ENCODE data around the gene CACNG4.
"Not testable (repeated sequence)": the region's sequence is repeated elsewhere in the genome, so short reads cannot be mapped to it uniquely, and the experiment has no call there.

The CACNG4 gene

GRCh38 chr17:67030641-67031040 lies 66.1 kb downstream of the CACNG4 start:
- H3K36me3 ChIP-seq (ENCODE audit: insufficient read depth, low read length), result no peaks in the 10 kb centered on the region
- no peak overlapping the region for H2AFZ ChIP-seq (ENCODE audit: low read length, unreplicated experiment)
- H3K4me1 ChIP-seq (ENCODE audit: control insufficient read depth, insufficient read depth, low read length, unreplicated experiment), result no peaks in the 10 kb centered on the region
- no peak overlapping the region for H3K27ac ChIP-seq (ENCODE audit: low read depth, low read length)
- no peaks in the 10 kb centered on the region for H3K79me2 ChIP-seq (ENCODE audit: control insufficient read depth, insufficient read depth, low read length, unreplicated experiment)
- no peak overlapping the region for H3K4me3 ChIP-seq (ENCODE audit: low read depth, low read length)
- H3K27me3 ChIP-seq (ENCODE audit: insufficient read depth, low read length), result peaks cover 20% of the 10 kb centered on the region

DNA sequence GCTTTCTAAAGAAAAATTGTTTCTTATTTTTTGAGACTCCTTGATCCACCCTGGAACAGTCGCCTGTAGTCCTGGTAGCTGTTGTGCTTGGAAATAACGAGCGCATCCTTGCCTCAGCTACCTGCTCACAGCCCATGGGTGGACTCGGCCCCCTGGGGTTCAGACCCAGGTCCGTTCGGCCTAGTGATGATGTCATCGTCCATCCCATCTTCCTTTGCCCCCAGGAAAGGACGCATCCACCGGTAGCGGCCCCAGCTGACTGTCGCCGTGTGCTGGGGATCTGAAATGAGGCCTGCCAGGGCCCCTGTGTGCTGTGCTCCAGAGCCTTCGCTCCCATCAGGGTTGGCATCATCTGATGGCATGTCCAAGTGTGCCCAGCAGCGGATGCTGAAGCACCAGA lies 67.9 kb downstream of the CACNG4 start:
- Histone ChIP-seq H3K4me1 (ENCODE audit: control insufficient read depth, insufficient read depth, low read length, unreplicated experiment) (no peaks in the 10 kb centered on the region), H3K79me2 (ENCODE audit: control insufficient read depth, insufficient read depth, low read length, unreplicated experiment) (no peaks in the 10 kb centered on the region), H2AFZ (ENCODE audit: low read length, unreplicated experiment) (no peak overlapping the region), H3K4me3 (ENCODE audit: low read depth, low read length) (no peak overlapping the region), H3K36me3 (ENCODE audit: insufficient read depth, low read length) (no peaks in the 10 kb centered on the region), H3K27me3 (ENCODE audit: insufficient read depth, low read length) (peaks cover 31% of the 10 kb centered on the region), H3K27ac (ENCODE audit: low read depth, low read length) (no peak overlapping the region)

DNA sequence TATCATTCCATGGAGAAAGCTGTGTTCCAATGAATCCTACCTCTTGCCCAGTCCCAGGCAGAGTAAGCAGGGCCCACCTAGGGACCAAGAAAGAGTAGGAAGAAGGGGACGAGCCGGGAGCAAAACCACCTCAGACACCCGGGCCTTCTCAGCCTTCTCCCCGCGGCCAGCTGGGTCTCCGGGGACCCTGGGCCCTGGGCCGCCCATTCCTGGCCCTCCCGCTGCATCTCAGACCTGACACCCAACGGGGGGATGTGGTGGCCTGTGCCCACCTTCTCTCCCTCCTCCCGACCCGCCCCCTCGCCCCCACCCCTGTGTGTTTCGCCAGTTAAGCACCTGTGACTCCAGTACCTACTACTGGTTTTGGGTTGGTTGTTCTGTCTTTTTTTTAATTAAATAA lies 68.5 kb downstream of the CACNG4 start:
- no peaks in the 10 kb centered on the region for H3K4me1 ChIP-seq (ENCODE audit: control insufficient read depth, insufficient read depth, low read length, unreplicated experiment)
- no peak overlapping the region for H2AFZ ChIP-seq (ENCODE audit: low read length, unreplicated experiment)
- H3K4me3 ChIP-seq (ENCODE audit: low read depth, low read length), result no peak overlapping the region
- H3K79me2 ChIP-seq (ENCODE audit: control insufficient read depth, insufficient read depth, low read length, unreplicated experiment), result no peaks in the 10 kb centered on the region
- no peaks in the 10 kb centered on the region for H3K36me3 ChIP-seq (ENCODE audit: insufficient read depth, low read length)
- peaks cover 35% of the 10 kb centered on the region for H3K27me3 ChIP-seq (ENCODE audit: insufficient read depth, low read length)
- no peak overlapping the region for H3K27ac ChIP-seq (ENCODE audit: low read depth, low read length)

DNA sequence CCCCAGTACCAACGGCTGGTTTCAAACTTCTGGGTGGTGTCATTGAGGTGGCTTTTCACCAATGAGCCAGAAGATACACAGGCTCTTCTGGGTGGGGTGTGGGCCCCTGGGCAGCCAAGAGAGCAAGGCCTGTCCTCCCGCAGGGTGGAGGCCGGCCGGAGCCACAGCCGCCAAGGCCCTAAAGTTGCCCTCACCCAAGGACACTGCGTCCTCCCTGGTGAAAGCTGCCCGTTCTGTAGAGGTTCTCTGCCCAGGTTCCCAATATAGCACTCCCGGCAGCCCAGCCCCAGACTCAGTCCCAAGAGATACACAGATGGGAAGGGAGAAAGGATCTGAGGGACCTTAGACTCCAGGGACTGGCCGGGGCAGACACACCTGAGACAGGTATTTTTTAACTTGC lies 69.1 kb downstream of the CACNG4 start:
- H2AFZ ChIP-seq (ENCODE audit: low read length, unreplicated experiment), result no peak overlapping the region
- peaks cover 39% of the 10 kb centered on the region for H3K27me3 ChIP-seq (ENCODE audit: insufficient read depth, low read length)
- H3K79me2 ChIP-seq (ENCODE audit: control insufficient read depth, insufficient read depth, low read length, unreplicated experiment), result no peaks in the 10 kb centered on the region
- H3K4me1 ChIP-seq (ENCODE audit: control insufficient read depth, insufficient read depth, low read length, unreplicated experiment), result no peaks in the 10 kb centered on the region
- H3K27ac ChIP-seq (ENCODE audit: low read depth, low read length), result no peak overlapping the region
- no peaks in the 10 kb centered on the region for H3K36me3 ChIP-seq (ENCODE audit: insufficient read depth, low read length)
- no peak overlapping the region for H3K4me3 ChIP-seq (ENCODE audit: low read depth, low read length)

DNA sequence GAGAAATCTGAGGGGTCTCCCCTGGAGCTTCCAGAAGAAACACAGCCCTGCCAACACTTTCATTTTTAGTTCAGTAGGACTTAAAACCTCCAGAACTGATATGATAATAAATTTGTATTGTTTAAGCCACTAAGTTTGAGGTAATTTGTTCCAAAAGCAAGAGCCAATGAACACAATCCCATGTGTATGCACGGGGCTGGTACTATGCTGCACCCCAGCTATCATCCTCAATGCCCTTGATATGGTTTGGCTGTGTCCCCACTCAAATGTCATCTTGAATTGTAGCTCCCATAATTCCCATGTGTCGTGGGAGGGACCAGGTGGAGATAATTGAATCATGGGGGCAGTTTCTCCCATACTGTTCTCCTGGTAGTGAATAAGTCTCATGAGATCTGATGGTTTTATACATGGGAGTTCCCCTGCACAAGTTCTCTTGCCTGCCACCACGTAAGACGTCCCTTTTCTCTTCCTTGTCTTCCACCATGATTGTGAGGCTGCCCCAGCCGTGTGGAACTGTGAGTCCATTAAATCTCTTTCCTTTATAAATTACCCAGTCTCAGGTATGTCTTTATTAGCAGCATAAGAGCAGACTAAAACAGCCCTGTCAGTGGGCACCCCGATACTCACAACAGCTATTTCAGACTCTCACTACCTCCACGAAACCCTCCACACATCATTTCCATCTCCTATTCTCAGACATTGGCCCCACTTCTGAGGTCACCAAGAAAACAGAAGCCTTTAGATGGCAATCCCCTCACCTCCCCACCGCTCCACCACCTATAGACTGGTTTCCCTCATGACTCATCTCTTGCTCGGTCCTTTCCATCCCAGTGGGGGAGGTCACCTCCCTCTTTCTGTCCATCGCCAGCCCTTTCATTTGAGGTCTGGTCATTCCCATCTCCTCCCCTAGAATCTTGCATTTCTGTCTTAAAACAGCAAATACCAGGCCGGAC lies 70.9 kb downstream of the CACNG4 start:
- H3K79me2 ChIP-seq (ENCODE audit: control insufficient read depth, insufficient read depth, low read length, unreplicated experiment), result no peaks in the 10 kb centered on the region
- no peak overlapping the region for H2AFZ ChIP-seq (ENCODE audit: low read length, unreplicated experiment)
- no peak overlapping the region for H3K4me3 ChIP-seq (ENCODE audit: low read depth, low read length)
- peaks cover 50% of the 10 kb centered on the region for H3K27me3 ChIP-seq (ENCODE audit: insufficient read depth, low read length)
- H3K27ac ChIP-seq (ENCODE audit: low read depth, low read length), result no peak overlapping the region
- no peaks in the 10 kb centered on the region for H3K4me1 ChIP-seq (ENCODE audit: control insufficient read depth, insufficient read depth, low read length, unreplicated experiment)
- H3K36me3 ChIP-seq (ENCODE audit: insufficient read depth, low read length), result no peaks in the 10 kb centered on the region

GRCh38 chr17:67038861-67039365 lies 74.4 kb downstream of the CACNG4 start:
- Histone ChIP-seq H3K36me3 (ENCODE audit: insufficient read depth, low read length) (no peaks in the 10 kb centered on the region), H2AFZ (ENCODE audit: low read length, unreplicated experiment) (no peak overlapping the region), H3K27ac (ENCODE audit: low read depth, low read length) (no peak overlapping the region), H3K79me2 (ENCODE audit: control insufficient read depth, insufficient read depth, low read length, unreplicated experiment) (no peaks in the 10 kb centered on the region), H3K4me1 (ENCODE audit: control insufficient read depth, insufficient read depth, low read length, unreplicated experiment) (no peaks in the 10 kb centered on the region), H3K4me3 (ENCODE audit: low read depth, low read length) (no peak overlapping the region), H3K27me3 (ENCODE audit: insufficient read depth, low read length) (peaks cover 66% of the 10 kb centered on the region)

DNA sequence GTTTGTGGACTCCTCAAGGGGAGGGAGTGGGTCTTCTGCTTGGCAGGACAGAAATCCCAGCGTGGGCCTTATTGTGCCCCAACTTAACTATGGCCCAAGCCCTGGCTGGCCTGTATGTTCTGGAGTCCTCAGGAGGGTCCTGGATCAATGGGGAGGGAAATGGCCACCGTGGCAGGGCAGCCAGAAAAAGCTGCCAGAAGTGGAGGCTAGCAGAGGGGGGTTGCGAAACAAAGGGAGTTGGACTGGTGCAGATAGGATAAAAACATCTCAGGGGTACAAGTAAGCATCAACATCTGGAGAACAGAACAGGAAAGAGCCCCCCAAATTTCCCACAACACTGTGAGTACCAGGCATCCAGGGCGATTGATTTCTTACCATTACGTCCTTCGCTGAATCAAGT lies 76.1 kb downstream of the CACNG4 start:
- Histone ChIP-seq H3K27ac (ENCODE audit: low read depth, low read length) (no peak overlapping the region), H3K4me1 (ENCODE audit: control insufficient read depth, insufficient read depth, low read length, unreplicated experiment) (no peaks in the 10 kb centered on the region), H3K79me2 (ENCODE audit: control insufficient read depth, insufficient read depth, low read length, unreplicated experiment) (no peaks in the 10 kb centered on the region), H2AFZ (ENCODE audit: low read length, unreplicated experiment) (no peak overlapping the region), H3K27me3 (ENCODE audit: insufficient read depth, low read length) (peaks cover 54% of the 10 kb centered on the region), H3K4me3 (ENCODE audit: low read depth, low read length) (no peak overlapping the region), H3K36me3 (ENCODE audit: insufficient read depth, low read length) (no peaks in the 10 kb centered on the region)

GRCh38 chr17:67041119-67041518 lies 76.6 kb downstream of the CACNG4 start:
- not testable (repeated sequence) for H3K4me1 ChIP-seq (ENCODE audit: control insufficient read depth, insufficient read depth, low read length, unreplicated experiment); H2AFZ ChIP-seq (ENCODE audit: low read length, unreplicated experiment); H3K79me2 ChIP-seq (ENCODE audit: control insufficient read depth, insufficient read depth, low read length, unreplicated experiment); H3K27ac ChIP-seq (ENCODE audit: low read depth, low read length); H3K36me3 ChIP-seq (ENCODE audit: insufficient read depth, low read length); H3K4me3 ChIP-seq (ENCODE audit: low read depth, low read length)
- peaks cover 58% of the 10 kb centered on the region for H3K27me3 ChIP-seq (ENCODE audit: insufficient read depth, low read length)

DNA sequence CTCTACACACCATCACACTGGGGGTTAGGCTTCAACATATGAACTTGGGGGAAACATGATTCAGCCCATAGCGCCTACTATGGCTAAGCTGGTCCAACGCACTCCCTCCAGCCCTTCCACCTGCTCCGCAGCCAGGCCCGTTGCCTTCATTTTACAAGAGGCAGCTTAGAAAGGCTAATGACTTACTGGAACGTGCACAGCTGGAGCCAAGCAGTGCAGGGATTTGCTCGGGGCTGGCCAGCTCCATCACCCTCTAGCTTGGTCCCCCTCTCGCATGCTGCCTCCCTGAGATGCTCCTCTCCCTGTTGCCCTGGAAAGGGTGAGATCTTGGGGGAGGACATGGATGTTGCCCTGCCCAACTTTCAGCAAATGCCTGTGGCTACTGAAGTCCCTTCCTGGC lies 77.0 kb downstream of the CACNG4 start:
- H3K4me3 ChIP-seq (ENCODE audit: low read depth, low read length), result no peak overlapping the region
- H2AFZ ChIP-seq (ENCODE audit: low read length, unreplicated experiment), result no peak overlapping the region
- no peaks in the 10 kb centered on the region for H3K36me3 ChIP-seq (ENCODE audit: insufficient read depth, low read length)
- H3K79me2 ChIP-seq (ENCODE audit: control insufficient read depth, insufficient read depth, low read length, unreplicated experiment), result no peaks in the 10 kb centered on the region
- peaks cover 58% of the 10 kb centered on the region for H3K27me3 ChIP-seq (ENCODE audit: insufficient read depth, low read length)
- no peak overlapping the region for H3K27ac ChIP-seq (ENCODE audit: low read depth, low read length)
- no peaks in the 10 kb centered on the region for H3K4me1 ChIP-seq (ENCODE audit: control insufficient read depth, insufficient read depth, low read length, unreplicated experiment)

- Histone ChIP-seq H3K4me3 (ENCODE audit: low read depth, low read length) (no peak overlapping the region), H2AFZ (ENCODE audit: low read length, unreplicated experiment) (no peak overlapping the region), H3K4me1 (ENCODE audit: control insufficient read depth, insufficient read depth, low read length, unreplicated experiment) (no peaks in the 10 kb centered on the region), H3K36me3 (ENCODE audit: insufficient read depth, low read length) (no peaks in the 10 kb centered on the region), H3K27ac (ENCODE audit: low read depth, low read length) (no peak overlapping the region), H3K79me2 (ENCODE audit: control insufficient read depth, insufficient read depth, low read length, unreplicated experiment) (no peaks in the 10 kb centered on the region), H3K27me3 (ENCODE audit: insufficient read depth, low read length) (peaks cover 55% of the 10 kb centered on the region)
These were observed 77.7 kb downstream of the CACNG4 start for GRCh38 chr17:67041941-67042899.
